Left lung (tissue), 10 donors: ENCODE data around the gene PDPR. TPM values are rescaled to one million over a fixed set of nuclear protein-coding genes. Genes with fewer than 3 reads are reported as not detected.
"Not testable (repeated sequence)": the region's sequence is repeated elsewhere in the genome, so short reads cannot be mapped to it uniquely, and the experiment has no call there.

Experiments
- ATAC-seq: fragments of 200-7000 bp; cut with Tn5 transposase; one replicate; pipeline ENCODE4 v1.9.1; 2020; ENCODE audit warnings: moderate library complexity
- DNase-seq, 4 donors: peaks; one replicate each; pipeline ENCODE4 v3.0.0-alpha.2; 2013 to 2020
- H3K27ac ChIP-seq, 2 donors: fragments of 200-600 bp; sonication (generic) in 1 of 2; one replicate each; pipeline versions ENCODE4 v1.5.0 to v1.8.0; 2020 to 2021
- H3K27me3 ChIP-seq, 2 donors: fragments of 200-600 bp; sonication (generic) in 1 of 2; one replicate each; pipeline versions ENCODE4 v1.5.0 to v1.8.0; 2020 to 2021
- H3K36me3 ChIP-seq, 2 donors: fragments of 200-600 bp; sonication (generic) in 1 of 2; one replicate each; pipeline versions ENCODE4 v1.5.0 to v1.8.0; 2020 to 2021
- H3K4me1 ChIP-seq, 2 donors: fragments of 200-600 bp; one replicate each; pipeline ENCODE4 v1.8.0; 2021
- H3K4me3 ChIP-seq, 2 donors: fragments of 200-600 bp; sonication (generic) in 1 of 2; one replicate each; pipeline versions ENCODE4 v1.5.0 to v1.8.0; 2020 to 2021; ENCODE audit warnings: mild to moderate bottlenecking in 1 of 2
- H3K9me3 ChIP-seq, 2 donors: fragments of 200-600 bp; sonication (generic) in 1 of 2; one replicate each; pipeline versions ENCODE4 v1.5.0 to v1.8.0; 2020 to 2021
- intact Hi-C, 2 donors: fragments of 100-400 bp; cut with DNase I; formaldehyde crosslinking; loops; one replicate each; pipeline versions ENCODE4 v1.11.2 to v1.14.2; 2022
- polyA plus RNA-seq, 6 donors: library from polyadenylated mRNA; unstranded; fragments of 120-200 nt; gene quantifications; one replicate each; pipeline ENCODE4 v1.2.1, GENCODE V29; 2013; ENCODE audit not compliant: insufficient read length in 6 of 6
- total RNA-seq, 2 donors: library from RNA; stranded (reverse); fragmentation: NEBNext Ultra II Directional; extraction: Animal tissue kit (Norgen Biotek cat#: 25700); gene quantifications; one replicate each; pipeline ENCODE4 v1.2.1, GENCODE V29; 2021
- donor health status: DM: no; HTN: yes; CAD: no.
- donor health status: DM: no; HTN: no; CAD: no.

Gene PDPR
- total and polyA plus RNA-seq, 8 donors, result 16.5 to 47.2 (median 38.8) TPM

DNA sequence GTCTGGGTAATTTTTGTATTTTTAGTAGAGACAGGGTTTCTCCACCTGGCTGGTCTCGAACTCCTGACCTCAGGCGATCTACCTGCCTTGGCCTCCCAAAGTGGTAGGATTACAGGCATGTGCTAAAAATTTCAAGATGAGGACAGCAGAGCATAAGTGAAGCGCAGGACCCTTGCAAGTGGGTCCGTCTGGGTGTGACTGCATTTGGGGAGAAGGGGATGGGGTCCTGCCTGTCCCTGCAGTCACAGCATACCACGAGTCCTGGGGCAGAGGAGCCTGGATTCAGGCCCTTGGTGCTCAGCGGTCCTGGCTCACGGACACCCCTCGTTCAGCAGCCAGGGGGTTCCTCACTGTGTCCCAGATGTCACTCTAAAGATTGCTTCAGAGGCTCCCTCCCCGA, 84.1 kb downstream of the PDPR start:
- H3K27me3 ChIP-seq, H3K4me3 ChIP-seq, H3K9me3 ChIP-seq, intact Hi-C loops, ATAC-seq, H3K27ac ChIP-seq, H3K4me1 ChIP-seq, DNase-seq, H3K36me3 ChIP-seq: not testable (repeated sequence)

DNA sequence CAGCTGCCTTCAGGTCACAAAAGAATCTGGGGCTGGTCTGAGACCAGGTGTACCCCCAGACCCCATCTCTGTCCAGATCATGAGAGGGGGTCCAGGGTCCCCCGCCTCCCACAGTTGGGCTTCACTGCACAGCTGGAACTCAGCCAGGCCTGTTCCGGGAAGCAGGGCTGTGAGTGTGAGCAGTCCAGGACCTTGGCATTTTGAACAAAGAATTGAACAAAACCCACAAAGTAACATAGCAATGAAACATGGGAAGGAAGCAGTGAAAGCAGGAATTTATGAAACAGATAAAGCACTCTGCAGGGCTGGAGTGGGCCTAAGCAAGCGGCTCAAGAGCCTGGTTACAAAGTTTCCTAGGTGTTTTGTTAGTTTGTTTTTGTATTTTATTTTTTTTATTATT, 84.5 kb downstream of the PDPR start:
- H3K4me1 ChIP-seq, intact Hi-C loops, H3K4me3 ChIP-seq, DNase-seq, H3K27ac ChIP-seq, ATAC-seq, H3K9me3 ChIP-seq, H3K27me3 ChIP-seq, H3K36me3 ChIP-seq: not testable (repeated sequence)

DNA sequence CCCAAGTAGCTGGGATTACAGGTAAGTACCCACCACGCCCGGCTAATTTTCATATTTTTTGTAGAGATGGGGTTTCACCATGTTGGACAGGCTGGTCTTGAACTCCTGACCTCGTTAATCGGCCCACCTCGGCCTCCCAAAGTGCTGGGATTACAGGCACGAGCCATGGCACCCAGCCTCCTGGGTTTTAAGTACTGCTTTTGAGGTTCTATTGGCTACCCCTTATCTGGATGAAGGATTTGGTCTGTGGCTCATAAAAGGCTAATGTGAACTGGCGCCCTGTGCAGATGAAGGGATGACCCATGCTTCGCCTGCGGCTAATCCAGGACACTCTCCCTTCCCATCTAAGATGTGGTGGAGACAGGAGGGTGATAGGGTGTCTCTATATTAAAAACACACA, 85.0 kb downstream of the PDPR start:
- not testable (repeated sequence) for H3K27ac ChIP-seq

DNA sequence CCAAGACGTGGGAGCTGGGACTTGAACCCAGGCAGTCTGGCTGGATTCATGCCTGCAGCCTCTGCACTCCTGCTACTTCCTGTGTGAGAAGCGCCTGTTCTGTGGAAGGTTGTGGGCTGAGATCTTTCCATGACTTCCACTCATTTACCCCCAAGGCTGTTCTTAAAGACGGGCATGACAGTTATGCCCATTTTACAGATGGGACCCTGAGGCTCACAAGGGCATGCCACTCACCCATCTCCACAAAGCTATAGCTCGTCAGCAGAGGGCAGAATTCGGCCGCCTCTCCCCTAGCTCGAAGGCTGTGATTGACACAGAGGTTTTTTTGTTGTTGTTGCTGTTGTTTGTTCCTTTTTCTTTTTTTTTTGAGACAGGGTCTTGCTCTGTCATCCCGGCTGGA, 85.9 kb downstream of the PDPR start:
- H3K4me3 ChIP-seq, H3K36me3 ChIP-seq, intact Hi-C loops, ATAC-seq, H3K4me1 ChIP-seq, H3K27ac ChIP-seq, H3K9me3 ChIP-seq, DNase-seq, H3K27me3 ChIP-seq: not testable (repeated sequence)

More for the DNA sequence above, 85.0 kb downstream of the PDPR start:
- intact Hi-C loops, H3K4me1 ChIP-seq, H3K4me3 ChIP-seq, H3K36me3 ChIP-seq, DNase-seq, ATAC-seq, H3K27me3 ChIP-seq, H3K9me3 ChIP-seq: not testable (repeated sequence)

DNA sequence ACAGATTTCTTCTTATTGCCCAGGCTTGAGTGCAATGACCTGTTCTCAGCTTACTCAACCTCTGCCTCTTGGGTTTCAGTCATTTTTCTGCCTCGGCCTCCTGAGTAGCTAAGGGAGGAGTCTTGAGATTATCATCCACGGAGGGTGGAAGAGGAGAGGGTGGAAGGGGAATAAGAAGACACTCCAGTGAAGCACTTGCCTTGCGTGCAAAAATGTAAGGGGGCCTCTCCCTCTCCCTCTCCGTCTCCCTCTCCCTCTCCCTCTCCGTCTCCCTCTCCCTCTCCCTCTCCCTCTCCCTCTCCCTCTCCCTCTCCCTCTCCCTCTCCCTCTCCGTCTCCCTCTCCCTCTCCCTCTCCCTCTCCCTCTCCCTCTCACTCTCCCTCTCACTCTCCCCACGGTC, 89.4 kb downstream of the PDPR start:
- H3K4me3 ChIP-seq, DNase-seq, ATAC-seq, H3K27me3 ChIP-seq, H3K9me3 ChIP-seq, H3K4me1 ChIP-seq, intact Hi-C loops, H3K36me3 ChIP-seq, H3K27ac ChIP-seq: not testable (repeated sequence)

DNA sequence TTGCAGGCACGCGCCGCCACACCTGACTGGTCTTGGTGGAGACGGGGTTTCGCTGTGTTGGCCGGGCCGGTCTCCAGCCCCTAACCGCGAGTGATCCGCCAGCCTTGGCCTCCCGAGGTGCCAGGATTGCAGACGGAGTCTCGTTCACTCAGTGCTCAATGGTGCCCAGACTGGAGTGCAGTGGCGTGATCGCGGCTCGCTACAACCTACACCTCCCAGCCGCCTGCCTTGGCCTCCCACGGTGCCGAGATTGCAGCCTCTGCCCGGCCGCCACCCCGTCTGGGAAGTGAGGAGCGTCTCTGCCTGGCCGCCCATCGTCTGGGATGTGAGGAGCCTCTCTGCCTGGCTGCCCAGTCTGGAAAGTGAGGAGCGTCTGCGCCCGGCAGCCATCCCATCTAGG, 89.9 kb downstream of the PDPR start:
- DNase-seq, H3K27me3 ChIP-seq, H3K4me3 ChIP-seq, H3K4me1 ChIP-seq, H3K27ac ChIP-seq, ATAC-seq, H3K36me3 ChIP-seq, H3K9me3 ChIP-seq, intact Hi-C loops: not testable (repeated sequence)

DNA sequence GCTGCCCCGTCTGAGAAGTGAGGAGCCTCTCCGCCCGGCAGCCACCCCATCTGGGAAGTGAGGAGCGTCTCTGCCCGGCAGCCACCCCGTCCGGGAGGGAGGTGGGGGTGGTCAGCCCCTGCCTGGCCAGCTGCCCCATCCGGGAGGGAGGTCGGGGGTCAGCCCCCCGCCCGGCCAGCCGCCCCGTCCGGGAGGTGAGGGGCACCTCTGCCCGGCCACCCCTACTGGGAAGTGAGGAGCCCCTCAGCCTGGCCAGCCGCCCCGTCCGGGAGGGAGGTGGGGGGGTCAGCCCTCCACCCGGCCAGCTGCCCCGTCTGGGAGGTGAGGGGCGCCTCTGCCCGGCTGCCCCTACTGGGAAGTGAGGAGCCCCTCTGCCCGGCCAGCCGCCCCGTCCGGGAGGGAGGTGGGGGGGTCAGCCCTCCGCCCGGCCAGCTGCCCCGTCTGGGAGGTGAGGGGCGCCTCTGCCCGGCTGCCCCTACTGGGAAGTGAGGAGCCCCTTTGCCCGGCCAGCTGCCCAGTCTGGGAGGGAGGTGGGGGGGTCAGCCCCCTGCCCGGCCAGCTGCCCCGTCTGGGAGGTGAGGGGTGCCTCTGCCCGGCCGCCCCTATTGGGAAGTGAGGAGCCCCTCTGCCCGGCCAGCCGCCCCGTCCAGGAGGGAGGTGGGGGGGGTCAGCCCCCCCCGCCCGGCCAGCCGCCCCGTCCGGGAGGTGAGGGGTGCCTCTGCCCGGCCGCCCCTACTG, 90.7 kb downstream of the PDPR start:
- H3K4me1 ChIP-seq, ATAC-seq, H3K9me3 ChIP-seq, H3K36me3 ChIP-seq, DNase-seq, intact Hi-C loops, H3K27ac ChIP-seq, H3K4me3 ChIP-seq, H3K27me3 ChIP-seq: not testable (repeated sequence)

DNA sequence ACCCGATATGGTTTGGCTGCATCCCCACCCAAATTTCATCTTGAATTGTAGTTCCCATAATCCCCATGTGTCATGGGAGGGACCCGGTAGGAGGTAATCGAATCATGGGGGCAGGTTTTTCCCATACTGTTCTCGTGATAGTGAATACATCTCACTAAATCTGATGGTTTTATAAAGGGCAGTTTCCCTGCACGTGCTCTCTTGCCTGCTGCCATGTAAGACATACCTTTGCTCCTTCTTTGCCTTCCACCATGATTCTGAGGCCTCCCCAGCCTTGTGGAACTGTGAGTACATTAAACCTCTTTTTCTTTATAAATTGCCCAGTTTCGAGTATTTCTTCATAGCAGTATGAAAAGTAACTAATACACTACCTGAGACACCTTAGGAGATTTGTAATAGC, 92.2 kb downstream of the PDPR start:
- ATAC-seq, H3K9me3 ChIP-seq, H3K4me1 ChIP-seq, H3K27me3 ChIP-seq, H3K36me3 ChIP-seq, H3K4me3 ChIP-seq, H3K27ac ChIP-seq, intact Hi-C loops, DNase-seq: not testable (repeated sequence)

Other genes with a start within 250 kb of the PDPR start
- gene CLEC18A, start 163.0 kb upstream of the PDPR start, total RNA-seq, result 1 to 10 TPM; 1.8 to 2.6 TPM
- gene CLEC18A, start 163.0 kb upstream of the PDPR start, polyA plus RNA-seq, result 1 to 10 TPM in 3 of 6 donors, under 1 TPM in 3; 0.60 to 2.6 (median 1.0) TPM
- gene CLEC18C, start 59.5 kb downstream of the PDPR start, total RNA-seq, result under 1 TPM in 1 of 2 donors, not detected in 1; 0.15 TPM
- gene CLEC18C, start 59.5 kb downstream of the PDPR start, polyA plus RNA-seq, result under 1 TPM in 4 of 6 donors, not detected in 2; 0.13 to 0.66 (median 0.25) TPM
- gene EXOSC6, start 137.6 kb downstream of the PDPR start, total RNA-seq, result 10 to 100 TPM; 17.9 to 29.0 TPM
- 10 to 100 TPM; 14.0 to 20.6 (median 16.4) TPM for gene EXOSC6, start 137.6 kb downstream of the PDPR start, polyA plus RNA-seq
- gene AARS1, start 175.2 kb downstream of the PDPR start, total RNA-seq, result 100 to 1,000 TPM; 100 to 111 TPM
- gene AARS1, start 175.2 kb downstream of the PDPR start, polyA plus RNA-seq, result 10 to 100 TPM; 64.7 to 85.9 (median 73.9) TPM
- gene DDX19B, start 184.9 kb downstream of the PDPR start, total RNA-seq, result 10 to 100 TPM; 23.5 to 26.5 TPM
- gene DDX19B, start 184.9 kb downstream of the PDPR start, polyA plus RNA-seq, result 10 to 100 TPM; 32.4 to 37.5 (median 35.7) TPM
- gene DDX19A, start 232.6 kb downstream of the PDPR start, total RNA-seq, result 10 to 100 TPM; 28.8 to 31.7 TPM
- gene DDX19A, start 232.6 kb downstream of the PDPR start, polyA plus RNA-seq, result 10 to 100 TPM; 42.2 to 49.6 (median 46.2) TPM